HepG2 (cell line): Measurements from ENCODE around the gene HK2. TPM values are rescaled to one million over a fixed set of nuclear protein-coding genes. Genes with fewer than 3 reads are reported as not detected.

Experiments used
- ATRX ChIP-seq: sonication (generic); formaldehyde crosslinking; IDR thresholded peaks from 2 replicates; pipeline ENCODE4 v1.4.0; 2020; ENCODE audit warnings: missing genetic modification reagents, borderline replicate concordance
- FOXP1 ChIP-seq, 2 experiments: fragments of 450-650 bp in 1 of 2; IDR thresholded peaks; 2 replicates each; pipeline ENCODE4 v1.6.1; 2017 to 2018; ENCODE audit warnings: antibody characterized with exemption in 1 of 2
- HCFC1 ChIP-seq: fragments of 150-350 bp; IDR thresholded peaks from 2 replicates; pipeline ENCODE4 v1.6.1; 2014; ENCODE audit warnings: low read depth, low read length
- KAT7 ChIP-seq: IDR thresholded peaks from 2 replicates; pipeline ENCODE4 v1.6.1; 2018; ENCODE audit warnings: borderline replicate concordance, missing compliant biosample characterization
- MBD4 ChIP-seq: IDR thresholded peaks from 2 replicates; pipeline ENCODE4 v1.6.1; 2012; ENCODE audit warnings: low read length, inconsistent platforms, borderline replicate concordance
- MED1 ChIP-seq: sonication (generic); formaldehyde crosslinking; IDR thresholded peaks from 2 replicates; pipeline ENCODE4 v1.4.0; 2020; ENCODE audit warnings: missing genetic modification reagents
- NCOA5 ChIP-seq: sonication (generic); formaldehyde crosslinking; IDR thresholded peaks from 2 replicates; pipeline ENCODE4 v1.4.0; 2020; ENCODE audit warnings: missing genetic modification reagents
- NFKBIZ ChIP-seq: IDR thresholded peaks from 2 replicates; pipeline ENCODE4 v1.6.1; 2018; ENCODE audit warnings: missing genetic modification reagents, missing compliant biosample characterization
- ONECUT2 ChIP-seq: sonication (generic); formaldehyde crosslinking; IDR thresholded peaks from 2 replicates; pipeline ENCODE4 v1.4.0; 2020; ENCODE audit warnings: missing genetic modification reagents
- PHF21A ChIP-seq: sonication (generic); formaldehyde crosslinking; IDR thresholded peaks from 2 replicates; pipeline ENCODE4 v1.5.0; 2020; ENCODE audit warnings: mild to moderate bottlenecking, missing genetic modification reagents
- RBM22 ChIP-seq: fragments of 200-400 bp; formaldehyde crosslinking; optimal IDR thresholded peaks from 2 replicates; pipeline ENCODE3; 2017; ENCODE audit warnings: mild to moderate bottlenecking, low read length, moderate library complexity
- SALL2 ChIP-seq: sonication (generic); formaldehyde crosslinking; IDR thresholded peaks from 2 replicates; pipeline ENCODE4 v1.8.1; 2023; ENCODE audit warnings: mild to moderate bottlenecking, missing genetic modification reagents, inconsistent platforms
- SRY ChIP-seq: sonication (generic); formaldehyde crosslinking; IDR thresholded peaks from 2 replicates; pipeline ENCODE4 v1.8.0; 2022; ENCODE audit warnings: mild to moderate bottlenecking, missing genetic modification reagents
- ZMYM3 ChIP-seq: sonication (generic); formaldehyde crosslinking; IDR thresholded peaks from 2 replicates; pipeline ENCODE4 v1.5.1; 2020; ENCODE audit warnings: mild to moderate bottlenecking, missing genetic modification reagents
- ZNF160 ChIP-seq: sonication (generic); formaldehyde crosslinking; IDR thresholded peaks from 2 replicates; pipeline ENCODE4 v1.8.0; 2022; ENCODE audit warnings: mild to moderate bottlenecking, inconsistent platforms, missing genetic modification reagents
- ZNF292 ChIP-seq: sonication (generic); formaldehyde crosslinking; IDR thresholded peaks from 2 replicates; pipeline ENCODE4 v1.8.1; 2022; ENCODE audit warnings: mild to moderate bottlenecking, low read depth, missing genetic modification reagents, borderline replicate concordance
- ZNF558 ChIP-seq: sonication (generic); formaldehyde crosslinking; IDR thresholded peaks from 2 replicates; pipeline ENCODE4 v1.9.0; 2022; ENCODE audit warnings: mild to moderate bottlenecking, missing genetic modification reagents, borderline replicate concordance
- ZNF562 ChIP-seq: sonication (generic); formaldehyde crosslinking; IDR thresholded peaks from 2 replicates; pipeline ENCODE4 v1.8.0; 2022; ENCODE audit warnings: missing genetic modification reagents, borderline replicate concordance
- ZNF644 ChIP-seq: IDR thresholded peaks from 2 replicates; pipeline ENCODE4 v1.6.1; 2016; ENCODE audit warnings: low read depth
- ZNF781 ChIP-seq: sonication (generic); formaldehyde crosslinking; IDR thresholded peaks from 2 replicates; pipeline ENCODE4 v1.5.1; 2020; ENCODE audit warnings: borderline replicate concordance, mild to moderate bottlenecking, missing genetic modification reagents; ENCODE audit errors: not compliant biosample characterization
- polyA plus RNA-seq, 8 experiments: library from polyadenylated mRNA; depleted of rRNA in 3 of 8; stranded (reverse) in 7 of 8; unstranded in 1 of 8; fragments of >200 nt; fragmentation: Illumina TruSeq in 4 of 8; extraction: Trizol in 4 of 8; gene quantifications; 2 replicates each; pipeline versions ENCODE4 v1.2.1 to v1.2.3, GENCODE V29; 2011 to 2016; ENCODE audit warnings: low read depth in 4 of 8, missing spikeins in 1 of 8, mixed read lengths in 1 of 8; ENCODE audit not compliant: insufficient read depth in 1 of 8
- total RNA-seq, 5 experiments: library from RNA; depleted of rRNA; stranded (reverse); fragments of >200 nt; fragmentation: Illumina TruSeq; extraction: Trizol; gene quantifications; 2 replicates each; pipeline ENCODE4 v1.2.3, GENCODE V29; 2016; ENCODE audit warnings: low read depth in 1 of 5
- TF ChIP-seq, protein P1 (sequence below): IDR thresholded peaks from 2 replicates; pipeline ENCODE4 v1.6.1; 2012; ENCODE audit warnings: low read length, improper control_type of control experiment
- TF ChIP-seq, protein P2 (sequence below): sonication (generic); formaldehyde crosslinking; IDR thresholded peaks from 2 replicates; pipeline ENCODE4 v1.8.1; 2023; ENCODE audit warnings: mild to moderate bottlenecking, missing genetic modification reagents
- TF ChIP-seq, protein P3 (sequence below): sonication (generic); formaldehyde crosslinking; IDR thresholded peaks from 2 replicates; pipeline ENCODE4 v1.8.0; 2022; ENCODE audit warnings: mild to moderate bottlenecking, missing genetic modification reagents, borderline replicate concordance
- TF ChIP-seq, protein P4 (sequence below): sonication (generic); formaldehyde crosslinking; IDR thresholded peaks from 2 replicates; pipeline ENCODE4 v1.4.0; 2020; ENCODE audit warnings: missing genetic modification reagents

HK2 gene
- total and polyA plus RNA-seq, 2 of the 13 experiments (the other 11 are each of a cell fraction or from before 2014, with no cell fraction given), result 13.2 to 101 TPM

DNA sequence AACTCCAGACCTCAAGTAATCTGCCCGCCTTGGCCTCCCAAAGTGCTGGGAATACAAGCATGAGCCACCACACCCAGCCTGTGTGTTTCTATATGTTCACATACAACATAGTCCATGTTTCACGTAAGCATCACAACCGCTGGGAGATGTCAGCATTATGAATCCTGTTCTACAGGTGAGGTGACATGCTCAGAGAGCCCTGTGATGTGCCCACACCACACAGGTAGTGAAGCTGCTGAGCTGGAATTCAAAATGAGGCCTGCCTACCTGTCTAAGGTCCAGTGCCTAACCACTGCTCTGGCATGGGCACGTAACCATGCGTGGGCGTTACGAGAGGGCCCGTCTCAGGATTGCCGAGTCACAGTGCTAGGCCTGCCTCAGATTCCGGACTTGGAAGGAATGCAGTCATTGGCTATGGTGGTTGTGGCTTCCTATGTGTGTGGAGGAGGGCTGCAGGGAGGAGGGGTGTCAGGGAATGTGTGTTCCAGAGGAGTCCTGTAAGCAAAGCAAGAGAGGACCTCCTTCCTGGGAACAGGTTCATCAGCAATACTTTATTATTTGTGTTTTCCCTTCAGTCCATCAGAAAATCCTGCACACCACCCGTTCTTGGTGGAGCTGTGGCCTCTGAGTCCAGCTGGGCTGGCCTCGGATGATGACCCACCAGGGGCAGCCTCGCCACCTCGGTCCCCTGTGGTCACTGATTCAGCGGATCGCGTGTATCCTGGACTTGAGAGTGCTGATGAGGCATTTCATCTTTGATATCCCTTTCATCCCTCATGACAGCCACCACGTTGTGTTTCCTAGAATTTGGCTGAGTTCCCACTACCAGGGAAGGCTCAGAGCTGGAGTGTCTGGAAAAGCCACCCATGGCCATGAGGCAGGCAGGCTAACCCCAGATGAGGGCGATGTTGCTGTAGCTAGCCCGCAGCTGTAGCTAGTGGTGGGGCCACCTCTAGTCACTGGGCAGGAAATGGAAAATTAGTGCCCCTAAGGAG is 31.1 kb downstream of the HK2 start (continued):
- no peak for TF ChIP-seq ZNF562 (CRISPR knock-in tag)
- 0 out of 2 replicates have a peak, but pooled peaks have one; percentile 15 for TF ChIP-seq ZNF558
- no peak for TF ChIP-seq NFKBIZ (CRISPR knock-in tag)
- no peak for TF ChIP-seq MBD4
- no peak for TF ChIP-seq FOXP1 (IDR thresholded peaks at IDR 0.05)
- TF ChIP-seq FOXP1 (CRISPR knock-in tag; IDR thresholded peaks at IDR 0.05), result no peak
- no peak for TF ChIP-seq NCOA5 (CRISPR knock-in tag)
- TF ChIP-seq, protein P1, sequence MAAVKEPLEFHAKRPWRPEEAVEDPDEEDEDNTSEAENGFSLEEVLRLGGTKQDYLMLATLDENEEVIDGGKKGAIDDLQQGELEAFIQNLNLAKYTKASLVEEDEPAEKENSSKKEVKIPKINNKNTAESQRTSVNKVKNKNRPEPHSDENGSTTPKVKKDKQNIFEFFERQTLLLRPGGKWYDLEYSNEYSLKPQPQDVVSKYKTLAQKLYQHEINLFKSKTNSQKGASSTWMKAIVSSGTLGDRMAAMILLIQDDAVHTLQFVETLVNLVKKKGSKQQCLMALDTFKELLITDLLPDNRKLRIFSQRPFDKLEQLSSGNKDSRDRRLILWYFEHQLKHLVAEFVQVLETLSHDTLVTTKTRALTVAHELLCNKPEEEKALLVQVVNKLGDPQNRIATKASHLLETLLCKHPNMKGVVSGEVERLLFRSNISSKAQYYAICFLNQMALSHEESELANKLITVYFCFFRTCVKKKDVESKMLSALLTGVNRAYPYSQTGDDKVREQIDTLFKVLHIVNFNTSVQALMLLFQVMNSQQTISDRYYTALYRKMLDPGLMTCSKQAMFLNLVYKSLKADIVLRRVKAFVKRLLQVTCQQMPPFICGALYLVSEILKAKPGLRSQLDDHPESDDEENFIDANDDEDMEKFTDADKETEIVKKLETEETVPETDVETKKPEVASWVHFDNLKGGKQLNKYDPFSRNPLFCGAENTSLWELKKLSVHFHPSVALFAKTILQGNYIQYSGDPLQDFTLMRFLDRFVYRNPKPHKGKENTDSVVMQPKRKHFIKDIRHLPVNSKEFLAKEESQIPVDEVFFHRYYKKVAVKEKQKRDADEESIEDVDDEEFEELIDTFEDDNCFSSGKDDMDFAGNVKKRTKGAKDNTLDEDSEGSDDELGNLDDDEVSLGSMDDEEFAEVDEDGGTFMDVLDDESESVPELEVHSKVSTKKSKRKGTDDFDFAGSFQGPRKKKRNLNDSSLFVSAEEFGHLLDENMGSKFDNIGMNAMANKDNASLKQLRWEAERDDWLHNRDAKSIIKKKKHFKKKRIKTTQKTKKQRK, result no peak
- TF ChIP-seq ZNF644 (CRISPR knock-in tag), result no peak
- no peak for TF ChIP-seq ZMYM3 (CRISPR knock-in tag)
- no peak for TF ChIP-seq ZNF292 (CRISPR knock-in tag)
- no peak for TF ChIP-seq PHF21A (CRISPR knock-in tag)
- TF ChIP-seq SALL2 (CRISPR knock-in tag), result no peak
- no peak for TF ChIP-seq ONECUT2 (CRISPR knock-in tag)
- no peak for TF ChIP-seq ZNF160 (CRISPR knock-in tag)
- TF ChIP-seq, protein P2, sequence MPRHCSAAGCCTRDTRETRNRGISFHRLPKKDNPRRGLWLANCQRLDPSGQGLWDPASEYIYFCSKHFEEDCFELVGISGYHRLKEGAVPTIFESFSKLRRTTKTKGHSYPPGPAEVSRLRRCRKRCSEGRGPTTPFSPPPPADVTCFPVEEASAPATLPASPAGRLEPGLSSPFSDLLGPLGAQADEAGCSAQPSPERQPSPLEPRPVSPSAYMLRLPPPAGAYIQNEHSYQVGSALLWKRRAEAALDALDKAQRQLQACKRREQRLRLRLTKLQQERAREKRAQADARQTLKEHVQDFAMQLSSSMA (CRISPR knock-in tag), result no peak
- TF ChIP-seq KAT7 (CRISPR knock-in tag), result no peak
- TF ChIP-seq ZNF781 (CRISPR knock-in tag), result no peak
- TF ChIP-seq ATRX (CRISPR knock-in tag), result no peak
- TF ChIP-seq MED1 (CRISPR knock-in tag), result no peak
- TF ChIP-seq, protein P3, sequence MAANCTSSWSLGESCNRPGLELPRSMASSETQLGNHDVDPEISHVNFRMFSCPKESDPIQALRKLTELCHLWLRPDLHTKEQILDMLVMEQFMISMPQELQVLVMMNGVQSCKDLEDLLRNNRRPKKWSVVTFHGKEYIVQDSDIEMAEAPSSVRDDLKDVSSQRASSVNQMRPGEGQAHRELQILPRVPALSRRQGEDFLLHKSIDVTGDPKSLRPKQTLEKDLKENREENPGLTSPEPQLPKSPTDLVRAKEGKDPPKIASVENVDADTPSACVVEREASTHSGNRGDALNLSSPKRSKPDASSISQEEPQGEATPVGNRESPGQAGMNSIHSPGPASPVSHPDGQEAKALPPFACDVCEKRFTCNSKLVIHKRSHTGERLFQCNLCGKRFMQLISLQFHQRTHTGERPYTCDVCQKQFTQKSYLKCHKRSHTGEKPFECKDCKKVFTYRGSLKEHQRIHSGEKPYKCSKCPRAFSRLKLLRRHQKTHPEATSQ (CRISPR knock-in tag), result no peak
- TF ChIP-seq, protein P4, sequence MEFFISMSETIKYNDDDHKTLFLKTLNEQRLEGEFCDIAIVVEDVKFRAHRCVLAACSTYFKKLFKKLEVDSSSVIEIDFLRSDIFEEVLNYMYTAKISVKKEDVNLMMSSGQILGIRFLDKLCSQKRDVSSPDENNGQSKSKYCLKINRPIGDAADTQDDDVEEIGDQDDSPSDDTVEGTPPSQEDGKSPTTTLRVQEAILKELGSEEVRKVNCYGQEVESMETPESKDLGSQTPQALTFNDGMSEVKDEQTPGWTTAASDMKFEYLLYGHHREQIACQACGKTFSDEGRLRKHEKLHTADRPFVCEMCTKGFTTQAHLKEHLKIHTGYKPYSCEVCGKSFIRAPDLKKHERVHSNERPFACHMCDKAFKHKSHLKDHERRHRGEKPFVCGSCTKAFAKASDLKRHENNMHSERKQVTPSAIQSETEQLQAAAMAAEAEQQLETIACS, result no peak
- peak; percentile 9 for TF ChIP-seq RBM22
- TF ChIP-seq HCFC1, result no peak
- no peak for TF ChIP-seq SRY
